GM12892 (cell line): ENCODE data around the gene CBX8.
A peak's percentile ranks its signal among the peaks of the same experiment; 100 is the strongest.

ENCODE experiments used
- DNase-seq: peaks from one replicate; pipeline ENCODE4 v3.0.0; 2011; ENCODE audit not compliant: insufficient read length
- FAIRE-seq: peaks from 2 replicates; lab custom pipeline; 2011; peaks lifted over from hg19 to GRCh38; lab: Jason Lieb, UNC
- POLR2A ChIP-seq: IDR thresholded peaks from 2 replicates; pipeline ENCODE4 v1.6.1; 2011; ENCODE audit warnings: low read depth, low read length, control low read depth
- POLR2AphosphoS5 ChIP-seq: IDR thresholded peaks from 2 replicates; pipeline ENCODE4 v1.6.1; 2011; ENCODE audit warnings: low read depth, low read length, control low read depth
- TAF1 ChIP-seq: IDR thresholded peaks from 2 replicates; pipeline ENCODE4 v1.6.1; 2011; ENCODE audit warnings: low read depth, mild to moderate bottlenecking, control low read depth, low read length, borderline replicate concordance

The CBX8 gene

DNA sequence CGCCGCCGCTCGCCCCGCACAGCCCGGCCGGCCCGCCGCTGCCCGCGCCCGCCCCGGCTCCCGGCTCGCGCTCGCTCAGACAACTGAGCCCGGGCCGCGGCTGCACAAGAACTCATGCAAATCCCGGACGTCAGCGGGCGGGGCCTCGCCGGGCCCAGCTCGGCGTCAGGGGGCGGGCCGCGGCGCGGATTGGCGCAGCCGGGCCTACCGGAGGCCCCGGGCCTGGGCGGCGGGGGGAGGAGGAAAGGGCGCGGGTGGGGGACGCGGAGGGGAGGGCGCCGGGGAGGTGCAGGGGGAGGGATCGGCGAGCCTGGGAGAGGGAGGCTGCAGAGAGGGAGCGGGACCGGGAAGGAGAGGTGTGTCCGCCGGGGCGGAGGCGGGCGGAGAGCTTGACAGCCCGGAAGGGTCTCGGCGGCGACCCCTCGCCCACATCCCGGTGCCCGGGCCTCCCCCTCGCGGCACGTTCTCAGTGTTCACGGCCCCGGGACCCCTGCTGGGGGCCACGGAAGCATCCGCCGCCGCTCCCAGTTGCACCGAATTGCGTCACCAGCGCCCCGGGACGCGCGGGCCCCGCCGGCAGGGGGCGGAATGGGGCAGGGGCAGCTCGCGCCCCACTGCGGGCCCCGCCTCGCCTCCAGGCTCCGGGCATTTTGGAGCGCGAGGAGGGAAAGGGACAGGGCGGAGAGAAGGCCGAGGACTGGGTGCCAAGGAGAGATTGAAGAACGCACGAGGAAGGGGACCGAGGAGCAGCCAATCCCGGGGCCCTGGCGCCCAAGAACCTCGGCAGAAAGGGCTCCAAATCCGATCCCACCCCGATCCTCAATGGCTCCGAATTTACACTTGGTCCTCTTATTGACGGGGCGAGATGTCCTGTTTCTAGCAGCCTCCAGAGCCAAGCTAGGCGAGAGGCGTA lies 42.7 kb upstream of the CBX8 start, which contains the start of gene CBX4:
TSS of gene CBX4 (minus strand) at position 85 of the 913 bp plus-strand sequence. CDS start 189 bp downstream, outside the sequence.
- peak; percentile 65 for FAIRE-seq
- DNase-seq: peak; percentile 93
- TF ChIP-seq TAF1: peak; percentile 93; the same call in 1 of the 2 replicates
- no peak for TF ChIP-seq POLR2AphosphoS5
- peak; percentile 80; the same call in 1 of the 2 replicates for TF ChIP-seq POLR2A

DNA sequence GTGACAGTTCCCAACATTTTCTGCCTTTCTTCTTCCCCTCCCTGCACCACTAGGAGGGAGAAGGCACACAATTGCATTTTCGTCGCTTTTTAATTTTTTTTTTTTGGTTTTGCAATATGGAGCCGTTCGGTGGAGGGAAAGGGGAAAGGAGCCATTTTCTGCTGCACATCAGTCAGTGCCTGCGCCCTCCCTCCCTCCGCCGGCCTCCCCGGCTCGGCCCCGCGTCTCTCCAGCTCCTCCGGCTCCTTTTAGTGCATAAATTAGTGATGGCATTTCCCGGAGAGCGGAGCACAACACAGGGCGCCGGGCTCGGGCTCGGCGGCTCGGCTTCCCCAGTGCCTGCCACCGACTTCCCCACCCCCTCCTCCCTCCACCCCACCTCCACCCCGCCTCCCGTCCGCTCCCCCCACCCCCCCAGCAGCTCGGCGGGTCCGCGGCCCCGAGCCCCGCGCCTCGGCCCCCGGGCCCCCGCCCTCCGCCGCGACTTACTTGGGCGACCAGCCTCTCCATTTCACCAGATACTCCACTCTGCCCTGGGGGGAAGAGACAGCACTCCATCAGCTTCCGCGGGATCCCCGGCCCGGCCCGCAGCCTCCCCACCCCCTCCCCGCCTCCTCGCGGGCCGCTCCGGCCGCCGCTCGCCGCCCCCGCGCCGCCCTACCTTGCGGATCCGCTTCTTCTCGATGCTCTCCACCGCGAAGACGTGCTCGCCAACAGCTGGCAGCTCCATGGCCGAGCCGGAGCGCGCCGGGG lies 41.8 kb upstream of the CBX8 start:
- DNase-seq: no peak
- TF ChIP-seq POLR2AphosphoS5: no peak
- no peak for TF ChIP-seq TAF1
- TF ChIP-seq POLR2A: no peak
- FAIRE-seq: peak; percentile 78

DNA sequence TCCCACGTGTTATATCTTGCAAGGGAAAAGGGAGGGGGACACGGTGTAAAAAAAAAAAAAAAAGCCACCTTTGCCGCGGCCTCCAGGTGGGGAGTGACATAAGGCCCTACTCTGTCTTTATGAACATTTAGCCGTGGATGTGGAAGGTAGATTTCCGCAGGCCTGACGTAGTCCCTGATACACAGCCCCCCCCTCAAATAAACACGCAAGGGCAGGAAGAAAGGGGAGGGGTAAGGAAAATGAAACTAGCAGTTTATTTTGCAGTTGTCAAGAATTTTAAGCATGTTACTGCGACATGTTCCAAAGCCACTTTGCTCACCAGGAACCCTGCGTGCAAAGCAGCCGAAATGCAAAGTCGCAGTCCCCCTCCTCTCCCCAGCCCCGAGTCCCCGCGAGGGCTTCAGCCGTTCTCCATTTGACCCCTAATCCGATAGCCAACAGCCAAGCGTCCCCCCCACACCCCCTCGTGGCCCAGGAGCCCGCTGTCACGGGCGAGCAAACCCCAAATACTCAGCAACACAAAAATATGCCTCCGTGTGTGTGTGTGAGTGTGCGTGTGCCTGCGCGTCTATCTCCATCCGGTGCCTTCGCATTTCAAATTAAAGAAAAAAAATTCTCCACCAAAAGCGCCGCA lies 41.1 kb upstream of the CBX8 start:
- no peak for FAIRE-seq
- DNase-seq: no peak
- no peak for TF ChIP-seq POLR2AphosphoS5
- no peak for TF ChIP-seq POLR2A
- no peak for TF ChIP-seq TAF1

DNA sequence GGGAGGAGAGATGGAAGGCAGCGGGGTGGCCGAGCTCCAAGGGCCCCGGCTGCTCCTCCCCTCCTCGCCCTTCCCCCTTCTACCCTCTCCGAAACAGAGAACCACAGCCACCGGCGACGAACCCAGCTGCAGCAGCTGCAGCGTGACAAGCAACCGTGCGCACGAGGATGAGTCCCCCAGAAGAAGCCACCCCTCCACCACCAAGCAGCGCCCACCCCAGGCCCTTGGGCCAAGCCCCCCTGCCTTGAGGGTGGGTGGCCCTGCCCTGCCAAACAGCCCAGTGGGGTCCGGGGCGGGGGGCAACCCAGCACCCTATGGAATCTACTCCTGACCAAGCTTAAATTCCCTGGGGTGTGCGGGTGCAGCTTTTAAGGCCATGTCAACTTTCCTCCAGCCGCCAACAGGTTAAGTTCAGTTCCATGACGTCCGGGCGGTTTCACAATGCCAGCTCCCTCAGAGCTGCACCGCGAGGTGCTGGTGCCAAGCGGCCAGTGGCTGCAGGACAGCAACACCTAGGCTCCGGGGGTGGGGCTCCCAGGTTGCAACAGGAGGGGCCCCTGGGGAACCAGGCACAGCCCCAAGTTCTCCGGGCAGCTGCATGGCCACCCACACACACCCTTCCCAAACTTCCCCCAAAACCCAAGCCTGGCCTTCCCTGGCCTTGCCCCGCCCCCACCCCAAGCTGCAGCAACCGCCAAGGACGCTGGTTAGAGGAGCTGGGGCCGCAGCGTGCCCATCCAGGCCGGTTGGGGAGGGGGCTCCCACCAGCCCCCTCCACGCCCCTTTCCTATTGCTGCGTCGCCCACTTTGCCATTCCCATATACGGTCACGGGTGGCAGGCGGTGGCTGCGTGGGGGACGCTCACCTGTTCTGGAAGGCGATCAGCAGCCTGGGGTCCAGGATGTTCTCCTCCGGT lies 40.4 kb upstream of the CBX8 start:
- peak; percentile 95 for FAIRE-seq
- TF ChIP-seq POLR2AphosphoS5 (0 out of 2 replicates have a peak, but pooled peaks have one; percentile 24), POLR2A (no peak; the same call in 1 of the 2 replicates), TAF1 (no peak)
- peak; percentile 85 for DNase-seq

DNA sequence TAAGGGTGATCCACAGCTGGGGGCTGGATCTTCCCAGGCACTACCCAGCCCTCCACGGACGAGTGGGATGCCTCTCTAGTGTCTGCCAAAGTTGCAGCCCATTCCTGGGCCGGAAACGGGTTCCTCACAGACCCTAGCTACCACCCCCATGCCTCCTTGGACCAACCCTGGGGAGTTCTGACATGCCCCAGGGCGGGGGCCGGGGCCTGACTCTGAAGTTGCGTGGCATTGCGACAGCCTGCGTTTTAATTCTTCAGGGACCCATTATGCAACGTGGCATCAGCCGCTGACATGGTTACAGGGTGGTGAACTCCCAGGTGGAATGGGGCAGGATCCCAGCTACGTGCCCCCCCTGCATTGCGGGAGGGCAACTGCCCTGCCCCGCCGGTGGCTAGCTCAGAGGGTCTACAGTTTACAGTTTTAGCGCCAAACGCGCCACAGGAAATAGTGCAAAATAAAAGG lies 39.7 kb upstream of the CBX8 start:
- DNase-seq: no peak
- TF ChIP-seq POLR2A: no peak
- no peak for TF ChIP-seq TAF1
- no peak for TF ChIP-seq POLR2AphosphoS5
- no peak for FAIRE-seq

DNA sequence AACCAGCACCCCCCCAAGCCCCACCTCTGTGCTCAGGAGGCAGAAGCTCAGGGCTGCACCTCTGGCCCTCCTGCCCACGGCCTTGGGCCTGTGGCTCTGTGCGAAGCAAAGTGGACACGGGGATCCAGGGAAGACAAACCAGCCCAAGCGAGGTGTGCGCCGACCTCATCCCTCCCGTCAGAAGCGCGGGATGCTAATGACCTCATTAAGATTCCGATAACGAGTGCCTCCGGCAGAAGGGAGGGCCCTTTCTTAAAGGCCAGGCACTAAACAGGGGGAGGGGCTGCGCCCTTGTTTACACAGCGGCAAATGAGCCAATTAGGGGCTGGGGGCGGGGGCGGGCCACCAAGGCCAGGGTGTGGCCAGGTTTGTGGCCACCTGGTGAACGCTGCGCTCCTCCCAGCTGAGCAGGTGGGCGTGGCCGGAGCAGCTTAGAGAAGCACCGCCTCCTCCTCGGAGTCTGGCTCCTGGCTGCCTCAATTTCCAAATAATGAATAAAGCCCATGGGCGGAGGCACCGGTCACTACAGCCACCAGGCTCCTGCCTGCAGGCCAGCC lies 39.2 kb upstream of the CBX8 start:
- FAIRE-seq (no peak), DNase-seq (no peak)

DNA sequence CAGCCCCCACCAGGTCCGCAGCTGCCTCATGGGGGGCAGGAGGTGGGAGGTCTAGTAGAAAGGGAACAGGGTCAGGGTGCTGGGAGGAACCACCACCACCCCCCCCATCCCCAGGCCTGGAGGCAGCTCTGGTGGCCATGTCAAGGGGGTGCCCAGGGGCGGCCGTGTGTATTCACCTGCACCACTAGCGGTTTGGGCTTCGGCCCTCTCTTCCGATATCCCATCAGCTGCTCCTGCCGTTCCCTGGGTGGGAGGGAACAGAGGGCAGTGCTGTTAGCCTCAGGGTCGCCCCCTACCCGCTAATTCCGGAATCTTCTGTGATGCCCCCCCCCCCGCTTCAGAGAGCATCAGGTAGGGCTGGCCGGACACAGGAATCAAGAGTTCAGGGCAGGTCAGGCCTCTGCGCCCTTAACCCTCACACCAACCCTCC lies 38.6 kb upstream of the CBX8 start:
- TF ChIP-seq POLR2A (no peak), POLR2AphosphoS5 (no peak), TAF1 (no peak)
- DNase-seq (no peak), FAIRE-seq (no peak)

More for the DNA sequence above, 39.2 kb upstream of the CBX8 start:
- TF ChIP-seq TAF1: no peak
- TF ChIP-seq POLR2AphosphoS5: no peak

DNA sequence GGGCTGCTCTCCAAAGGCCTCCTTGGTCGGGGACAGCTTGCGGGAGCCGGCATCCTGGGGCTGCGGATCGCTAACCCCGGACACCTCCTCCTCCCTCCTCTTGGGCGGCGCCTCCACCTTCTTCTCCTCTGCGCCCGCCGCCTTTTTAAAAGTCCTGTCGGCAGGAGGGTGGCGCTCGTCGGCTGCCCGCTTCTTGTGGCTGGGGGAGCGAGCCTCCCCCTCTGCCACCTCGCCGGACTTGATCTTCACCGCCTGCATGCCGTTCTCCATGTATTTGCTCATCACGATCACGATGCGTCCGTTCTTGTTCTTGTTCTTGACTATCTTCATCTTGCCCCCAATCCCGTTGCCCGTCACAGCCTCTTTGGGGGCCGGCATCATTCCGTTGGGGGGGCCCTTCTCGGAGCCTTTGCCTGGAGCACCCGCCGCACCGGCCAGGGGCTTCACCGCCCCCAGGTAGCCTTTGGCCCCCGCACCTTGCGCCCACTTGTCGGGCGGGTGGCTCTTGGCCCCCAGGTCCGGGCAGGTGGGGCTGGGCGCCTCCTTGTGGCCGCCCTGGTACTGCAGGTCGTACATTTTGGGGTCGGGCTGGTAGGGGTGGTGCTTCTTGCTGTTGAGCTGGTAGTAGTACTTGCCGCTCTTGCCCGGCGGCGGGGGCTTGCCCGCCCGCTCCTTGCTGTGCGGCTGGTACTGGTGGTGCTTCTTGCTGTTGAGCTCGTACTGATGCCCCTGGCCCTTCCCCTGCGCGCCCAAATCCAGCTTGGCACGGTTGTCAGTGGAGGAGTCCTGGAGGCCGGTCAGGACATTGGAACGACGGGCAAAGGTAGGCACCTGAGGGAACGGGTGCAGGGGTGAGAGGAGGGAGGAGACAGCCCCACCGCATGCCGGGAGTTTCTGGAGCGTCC lies 37.9 kb upstream of the CBX8 start:
- TF ChIP-seq POLR2AphosphoS5: no peak
- TF ChIP-seq POLR2A: 0 out of 2 replicates have a peak, but pooled peaks have one; percentile 29
- no peak for DNase-seq

DNA sequence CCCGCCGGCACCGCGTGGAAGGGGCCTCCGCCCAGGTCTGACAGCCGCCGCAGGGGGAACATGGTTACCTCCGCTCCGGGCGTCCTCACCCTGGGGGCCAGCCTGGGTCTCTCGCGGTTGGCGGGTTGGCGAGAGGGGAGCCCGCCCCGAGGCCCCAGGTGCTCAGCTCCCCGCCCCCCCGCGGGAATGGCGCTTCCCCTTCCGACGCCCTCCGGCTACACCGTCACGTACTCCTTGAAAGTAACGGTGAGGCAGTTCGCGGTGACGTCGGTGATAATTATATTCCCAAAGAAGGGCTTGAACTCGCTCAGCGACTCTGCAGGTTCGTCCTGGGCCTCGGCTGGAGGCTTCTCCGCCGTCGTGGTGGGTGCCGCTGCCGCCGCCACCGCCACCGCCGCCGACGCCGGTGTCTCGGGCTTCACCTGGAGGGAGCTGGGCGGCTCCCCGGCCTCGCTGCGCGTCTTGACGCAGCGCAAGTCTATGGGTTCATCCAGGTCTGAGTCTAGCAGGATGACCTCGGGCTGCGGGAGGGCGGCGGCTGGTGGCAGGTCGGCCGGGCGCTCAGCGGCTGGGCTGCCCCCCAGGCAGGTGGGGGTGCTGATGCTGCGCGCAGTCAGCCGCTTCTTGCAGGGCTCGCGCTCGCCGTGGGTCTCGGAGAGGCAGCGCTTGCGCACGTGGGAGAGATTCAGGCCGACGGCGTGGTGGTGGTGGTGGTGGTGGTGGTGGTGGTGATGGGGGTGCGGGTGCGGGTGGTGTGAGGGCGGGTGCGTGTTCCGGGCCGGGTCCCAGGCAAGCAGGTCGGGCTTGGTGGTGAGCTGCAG lies 37.1 kb upstream of the CBX8 start:
- DNase-seq: no peak
- FAIRE-seq: no peak
- no peak for TF ChIP-seq POLR2A
- TF ChIP-seq POLR2AphosphoS5: no peak
- TF ChIP-seq TAF1: no peak

More for the DNA sequence above, 37.9 kb upstream of the CBX8 start:
- FAIRE-seq: no peak
